ENCODE results near the gene ASPM.

- TF ChIP-seq, protein P1, sequence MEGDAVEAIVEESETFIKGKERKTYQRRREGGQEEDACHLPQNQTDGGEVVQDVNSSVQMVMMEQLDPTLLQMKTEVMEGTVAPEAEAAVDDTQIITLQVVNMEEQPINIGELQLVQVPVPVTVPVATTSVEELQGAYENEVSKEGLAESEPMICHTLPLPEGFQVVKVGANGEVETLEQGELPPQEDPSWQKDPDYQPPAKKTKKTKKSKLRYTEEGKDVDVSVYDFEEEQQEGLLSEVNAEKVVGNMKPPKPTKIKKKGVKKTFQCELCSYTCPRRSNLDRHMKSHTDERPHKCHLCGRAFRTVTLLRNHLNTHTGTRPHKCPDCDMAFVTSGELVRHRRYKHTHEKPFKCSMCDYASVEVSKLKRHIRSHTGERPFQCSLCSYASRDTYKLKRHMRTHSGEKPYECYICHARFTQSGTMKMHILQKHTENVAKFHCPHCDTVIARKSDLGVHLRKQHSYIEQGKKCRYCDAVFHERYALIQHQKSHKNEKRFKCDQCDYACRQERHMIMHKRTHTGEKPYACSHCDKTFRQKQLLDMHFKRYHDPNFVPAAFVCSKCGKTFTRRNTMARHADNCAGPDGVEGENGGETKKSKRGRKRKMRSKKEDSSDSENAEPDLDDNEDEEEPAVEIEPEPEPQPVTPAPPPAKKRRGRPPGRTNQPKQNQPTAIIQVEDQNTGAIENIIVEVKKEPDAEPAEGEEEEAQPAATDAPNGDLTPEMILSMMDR (conservative IDR thresholded peaks at IDR 0.05) = no peak
- TF ChIP-seq EZH2 (IDR thresholded peaks at IDR 0.05; ENCODE audit: low read depth) = no peak
Observed at GRCh38 chr1:197103300-197103699, 43.2 kb downstream of the ASPM start.
